GM19395 (cell line): ENCODE results near the gene KLC1.
"Not testable (repeated sequence)": the region's sequence is repeated elsewhere in the genome, so short reads cannot be mapped to it uniquely, and the experiment has no call there.

Experiments used
- ATAC-seq: cut with Tn5 transposase; IDR thresholded peaks from one replicate; pipeline ENCODE4 v1.9.1; 2021; ENCODE audit warnings: mild to moderate bottlenecking, moderate library complexity; ENCODE audit not compliant: unreplicated experiment

The KLC1 gene

GRCh38 chr14:103628684-103629502, at the start of gene KLC1:
Gene KLC1 (plus strand): TSS chr14:103629211. CDS start chr14:103654565, 25,354 bp downstream.
- ATAC-seq = peak; percentile 65

GRCh38 chr14:103581206-103581605, 47.8 kb upstream of the KLC1 start:
- ATAC-seq = no peak

GRCh38 chr14:103581954-103582703, 46.9 kb upstream of the KLC1 start:
- ATAC-seq = no peak

- no peak for ATAC-seq
These were observed 44.6 kb upstream of the KLC1 start for GRCh38 chr14:103584326-103584915.

- ATAC-seq = peak; percentile 97
These were observed 35.4 kb upstream of the KLC1 start for GRCh38 chr14:103593577-103593976.

GRCh38 chr14:103594265-103594664, 34.7 kb upstream of the KLC1 start:
- ATAC-seq = no peak

- ATAC-seq = no peak
These were observed 31.2 kb upstream of the KLC1 start for GRCh38 chr14:103597623-103598377.

- ATAC-seq = no peak
These were observed 28.5 kb upstream of the KLC1 start for GRCh38 chr14:103600503-103600902.

- ATAC-seq = no peak
These were observed 24.4 kb upstream of the KLC1 start for GRCh38 chr14:103604620-103605019.

- peak; percentile 77 for ATAC-seq
These were observed 21.9 kb upstream of the KLC1 start for GRCh38 chr14:103606963-103607668.

GRCh38 chr14:103607822-103608221, 21.2 kb upstream of the KLC1 start:
- peak; percentile 12 for ATAC-seq

GRCh38 chr14:103609081-103609480, 19.9 kb upstream of the KLC1 start:
- not testable (repeated sequence) for ATAC-seq

- no peak for ATAC-seq
These were observed 17.8 kb upstream of the KLC1 start for GRCh38 chr14:103611215-103611614.

GRCh38 chr14:103613517-103613916, 15.5 kb upstream of the KLC1 start:
- ATAC-seq = no peak

GRCh38 chr14:103616635-103617300, 12.2 kb upstream of the KLC1 start:
- no peak for ATAC-seq

- no peak for ATAC-seq
These were observed 10.0 kb upstream of the KLC1 start for GRCh38 chr14:103619057-103619456.

GRCh38 chr14:103621860-103622259, 7.2 kb upstream of the KLC1 start:
- ATAC-seq = no peak

- no peak for ATAC-seq
These were observed 5.7 kb upstream of the KLC1 start for GRCh38 chr14:103623308-103623707.

GRCh38 chr14:103623883-103624482, 5.0 kb upstream of the KLC1 start:
- no peak for ATAC-seq
